HFFc6 (cell line): ENCODE measurements around the gene KDM4C. TPM values are rescaled to one million over a fixed set of nuclear protein-coding genes. Genes with fewer than 3 reads are reported as not detected.

Experiments
- DNase-seq: peaks from one replicate; pipeline ENCODE4 v3.0.0-alpha.2; 2018
- H3K27ac Mint-ChIP-seq: 2 replicates; pipeline ENCODE4 v1.8.0; 2020; ENCODE audit warnings: mild to moderate bottlenecking, mixed read lengths
- H3K27me3 Mint-ChIP-seq: 2 replicates; pipeline ENCODE4 v1.8.0; 2021; ENCODE audit warnings: mild to moderate bottlenecking, moderate library complexity, mixed read lengths; ENCODE audit not compliant: insufficient read depth
- H3K36me3 Mint-ChIP-seq: 2 replicates; pipeline ENCODE4 v1.8.0; 2021; ENCODE audit warnings: low read depth, mixed read lengths
- H3K4me1 Mint-ChIP-seq: 2 replicates; pipeline ENCODE4 v1.8.0; 2020; ENCODE audit warnings: low read depth, mixed read lengths
- H3K4me3 Mint-ChIP-seq: 2 replicates; pipeline ENCODE4 v1.8.0; 2020; ENCODE audit warnings: mild to moderate bottlenecking, moderate library complexity, mixed read lengths
- H3K9me3 Mint-ChIP-seq: 2 replicates; pipeline ENCODE4 v1.8.0; 2020; ENCODE audit warnings: mild to moderate bottlenecking, mixed read lengths
- total RNA-seq, 6 experiments: library from RNA; stranded (reverse); fragmentation: NEBNext Ultra II Directional; extraction: Animal tissue kit (Norgen Biotek cat#: 25700); gene quantifications; 2 replicates in 1 of 6; 3 replicates in 5 of 6; pipeline ENCODE4 v1.2.3, GENCODE V29; 2021
- TF ChIP-seq, protein P1 (sequence below): fragments of 200-600 bp; sonication (generic); IDR thresholded peaks from 2 replicates; pipeline ENCODE4 v1.5.0; 2021; ENCODE audit warnings: antibody characterized with exemption, mild to moderate bottlenecking

The KDM4C gene
- total RNA-seq, 6 experiments from 2014 or later: 9.1 to 12.0 (median 11.1) TPM

DNA sequence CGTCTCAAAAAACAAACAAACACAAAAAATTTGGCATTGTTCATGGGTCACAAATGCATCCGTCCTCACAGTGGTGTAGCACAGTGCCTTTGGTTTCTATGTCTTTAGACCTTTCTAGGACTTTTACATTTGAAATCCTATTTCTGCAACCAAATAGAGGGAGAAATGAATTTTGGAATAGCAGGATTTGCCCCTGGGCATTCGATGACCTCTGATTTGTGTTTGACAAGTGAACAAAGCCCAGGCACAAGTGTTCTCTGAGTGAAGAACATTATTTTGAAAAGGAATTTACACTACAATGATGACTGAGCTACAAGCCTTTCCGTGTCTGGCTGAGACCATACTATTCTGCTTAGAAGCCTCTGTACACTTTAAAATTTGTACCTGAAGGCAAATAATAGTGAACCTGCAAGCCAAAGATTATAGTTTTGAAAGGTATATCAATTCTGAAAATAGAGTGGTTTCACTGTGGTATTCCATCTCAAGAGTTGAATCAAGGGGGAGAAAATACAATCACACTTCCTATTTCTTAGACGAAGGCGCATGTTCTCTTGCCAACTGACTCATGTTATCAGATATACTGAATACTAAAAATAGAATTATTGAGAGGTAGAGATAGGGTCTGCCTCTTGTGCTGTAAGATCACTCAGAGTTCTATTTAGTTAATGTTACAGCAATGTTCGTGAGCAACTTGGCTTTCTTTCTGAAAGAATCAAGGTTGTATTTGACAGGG is 297.6 kb downstream of the KDM4C start:
- TF ChIP-seq, protein P1, sequence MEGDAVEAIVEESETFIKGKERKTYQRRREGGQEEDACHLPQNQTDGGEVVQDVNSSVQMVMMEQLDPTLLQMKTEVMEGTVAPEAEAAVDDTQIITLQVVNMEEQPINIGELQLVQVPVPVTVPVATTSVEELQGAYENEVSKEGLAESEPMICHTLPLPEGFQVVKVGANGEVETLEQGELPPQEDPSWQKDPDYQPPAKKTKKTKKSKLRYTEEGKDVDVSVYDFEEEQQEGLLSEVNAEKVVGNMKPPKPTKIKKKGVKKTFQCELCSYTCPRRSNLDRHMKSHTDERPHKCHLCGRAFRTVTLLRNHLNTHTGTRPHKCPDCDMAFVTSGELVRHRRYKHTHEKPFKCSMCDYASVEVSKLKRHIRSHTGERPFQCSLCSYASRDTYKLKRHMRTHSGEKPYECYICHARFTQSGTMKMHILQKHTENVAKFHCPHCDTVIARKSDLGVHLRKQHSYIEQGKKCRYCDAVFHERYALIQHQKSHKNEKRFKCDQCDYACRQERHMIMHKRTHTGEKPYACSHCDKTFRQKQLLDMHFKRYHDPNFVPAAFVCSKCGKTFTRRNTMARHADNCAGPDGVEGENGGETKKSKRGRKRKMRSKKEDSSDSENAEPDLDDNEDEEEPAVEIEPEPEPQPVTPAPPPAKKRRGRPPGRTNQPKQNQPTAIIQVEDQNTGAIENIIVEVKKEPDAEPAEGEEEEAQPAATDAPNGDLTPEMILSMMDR: no peak
- Mint-ChIP-seq H3K4me3 (no peak overlapping the region), H3K9me3 (no peaks in the 10 kb centered on the region), H3K27ac (no peak overlapping the region), H3K27me3 (no peaks in the 10 kb centered on the region; the same call in 1 of the 2 replicates), H3K4me1 (peaks cover 25% of the 10 kb centered on the region), H3K36me3 (no peaks in the 10 kb centered on the region)
- DNase-seq: no peak

DNA sequence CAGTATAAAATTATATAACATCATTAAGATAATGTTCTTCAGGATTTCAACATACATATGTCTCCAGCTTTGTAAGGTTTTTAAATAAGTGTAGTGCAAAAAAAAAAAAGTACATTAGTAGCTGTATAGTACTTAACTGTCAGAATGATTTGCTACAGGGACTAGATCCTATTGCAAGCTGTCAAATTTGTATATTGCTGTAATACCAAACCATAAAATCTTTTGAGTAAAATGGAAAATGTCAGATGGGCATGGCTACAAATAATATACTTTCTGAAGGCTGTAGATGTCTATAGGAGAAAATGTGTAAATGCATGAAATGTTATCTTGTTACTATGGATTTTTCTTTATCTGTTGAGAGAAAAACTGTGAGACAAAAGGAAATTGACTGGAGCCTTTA is 298.5 kb downstream of the KDM4C start:
- H3K36me3 Mint-ChIP-seq: no peaks in the 10 kb centered on the region
- no peak overlapping the region for H3K4me3 Mint-ChIP-seq
- no peak overlapping the region for H3K27ac Mint-ChIP-seq
- DNase-seq: no peak
- no peaks in the 10 kb centered on the region for H3K9me3 Mint-ChIP-seq
- TF ChIP-seq, protein P1: no peak
- H3K4me1 Mint-ChIP-seq: peaks cover 25% of the 10 kb centered on the region
- no peaks in the 10 kb centered on the region; the same call in 1 of the 2 replicates for H3K27me3 Mint-ChIP-seq

DNA sequence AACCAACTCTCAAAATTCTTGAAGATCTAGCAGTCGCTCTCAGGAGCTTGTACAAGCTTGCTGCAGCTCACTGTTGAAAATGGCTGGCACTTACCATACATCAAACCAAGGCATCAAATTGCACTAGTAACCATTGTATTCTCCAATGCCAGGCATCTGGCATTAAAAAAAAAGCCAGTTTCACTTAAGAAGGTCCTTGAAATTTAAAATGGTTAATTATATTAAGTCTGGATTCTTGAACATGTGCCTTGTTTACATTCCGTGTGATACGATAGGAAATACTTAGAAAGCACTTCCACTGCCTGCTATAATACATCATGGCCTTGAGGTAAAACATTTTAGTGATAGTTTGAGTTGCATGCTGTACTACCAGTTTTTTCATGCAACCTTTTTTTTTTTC is 300.7 kb downstream of the KDM4C start:
- TF ChIP-seq, protein P1: no peak
- Mint-ChIP-seq H3K36me3 (no peaks in the 10 kb centered on the region), H3K27me3 (no peaks in the 10 kb centered on the region; the same call in 1 of the 2 replicates), H3K4me3 (no peak overlapping the region), H3K4me1 (peaks cover 15% of the 10 kb centered on the region), H3K27ac (no peak overlapping the region), H3K9me3 (no peaks in the 10 kb centered on the region)
- no peak for DNase-seq

DNA sequence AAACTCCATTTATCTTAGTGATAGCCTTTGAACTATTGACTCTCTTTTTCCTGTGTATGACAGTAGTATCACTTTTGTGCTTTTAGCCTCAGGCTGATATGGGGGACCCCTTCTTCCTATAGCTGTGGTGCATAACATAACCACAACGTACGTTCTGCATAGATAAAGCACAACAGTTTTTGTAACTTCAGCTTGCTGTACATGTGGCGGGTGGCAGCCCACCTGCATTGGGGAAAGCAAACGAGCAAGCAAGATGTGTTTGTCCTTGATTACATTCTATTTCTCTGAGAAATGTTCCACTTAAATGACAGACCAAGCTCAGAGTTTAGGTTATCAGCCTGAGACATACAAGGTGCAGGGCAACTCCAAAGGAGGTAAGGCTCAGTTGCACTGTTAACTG is 309.4 kb downstream of the KDM4C start:
- Mint-ChIP-seq H3K27ac (no peak overlapping the region), H3K27me3 (no peaks in the 10 kb centered on the region; the same call in 1 of the 2 replicates), H3K9me3 (no peaks in the 10 kb centered on the region), H3K36me3 (no peaks in the 10 kb centered on the region), H3K4me3 (no peak overlapping the region), H3K4me1 (no peaks in the 10 kb centered on the region)
- DNase-seq: no peak
- TF ChIP-seq, protein P1: no peak

DNA sequence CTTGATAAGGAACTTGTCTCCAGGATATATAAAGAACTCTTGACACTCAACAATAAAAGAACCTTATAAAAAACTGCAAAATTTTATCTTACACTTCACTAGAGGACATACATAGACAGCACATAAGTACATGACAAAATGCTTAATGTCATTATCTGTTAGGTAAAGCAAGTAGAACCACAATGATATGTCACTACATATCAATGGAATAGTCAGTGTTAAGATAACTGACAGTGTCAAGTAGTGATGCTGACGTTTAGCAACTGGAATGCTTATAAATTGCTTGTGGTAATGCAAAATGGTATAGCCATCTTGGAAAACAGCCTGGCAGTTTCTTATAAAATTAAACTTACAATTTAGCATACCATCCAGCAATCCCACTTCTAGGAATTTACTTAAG is 314.1 kb downstream of the KDM4C start:
- Mint-ChIP-seq H3K4me3 (no peak overlapping the region), H3K4me1 (no peaks in the 10 kb centered on the region), H3K9me3 (no peaks in the 10 kb centered on the region), H3K27ac (no peak overlapping the region), H3K27me3 (no peaks in the 10 kb centered on the region), H3K36me3 (no peaks in the 10 kb centered on the region)
- TF ChIP-seq, protein P1: no peak
- no peak for DNase-seq
